GM21529 (cell line): ENCODE measurements around the gene FGGY.
"Not testable (repeated sequence)": the region's sequence is repeated elsewhere in the genome, so short reads cannot be mapped to it uniquely, and the experiment has no call there.

Experiments used
- ATAC-seq: cut with Tn5 transposase; IDR thresholded peaks from one replicate; pipeline ENCODE4 v1.9.1; 2021; ENCODE audit not compliant: unreplicated experiment

FGGY gene

GRCh38 chr1:59285691-59286090 is 11.2 kb upstream of the FGGY start:
- ATAC-seq: no peak

- ATAC-seq: no peak
Observed at GRCh38 chr1:59288046-59288445, 8.8 kb upstream of the FGGY start.

DNA sequence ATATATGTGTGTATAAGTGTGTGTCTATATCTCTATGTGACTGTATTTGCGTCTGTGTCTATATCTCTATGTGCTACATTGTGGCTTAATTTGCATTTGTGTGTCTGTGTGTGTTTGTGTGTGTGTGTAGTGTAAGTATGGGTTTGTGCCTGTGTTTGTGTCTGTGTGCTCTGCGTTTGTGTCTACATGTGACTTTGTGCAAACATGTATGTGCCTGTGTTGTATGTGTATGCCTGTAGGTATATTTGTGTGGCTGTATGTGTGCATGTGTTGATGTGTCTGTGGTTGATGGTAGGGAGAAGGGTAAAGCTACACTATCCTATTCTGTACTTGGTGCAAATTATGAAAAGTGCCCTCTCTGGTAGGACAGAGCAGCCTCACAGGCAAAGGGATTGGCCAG is 7.3 kb upstream of the FGGY start:
- ATAC-seq: no peak

DNA sequence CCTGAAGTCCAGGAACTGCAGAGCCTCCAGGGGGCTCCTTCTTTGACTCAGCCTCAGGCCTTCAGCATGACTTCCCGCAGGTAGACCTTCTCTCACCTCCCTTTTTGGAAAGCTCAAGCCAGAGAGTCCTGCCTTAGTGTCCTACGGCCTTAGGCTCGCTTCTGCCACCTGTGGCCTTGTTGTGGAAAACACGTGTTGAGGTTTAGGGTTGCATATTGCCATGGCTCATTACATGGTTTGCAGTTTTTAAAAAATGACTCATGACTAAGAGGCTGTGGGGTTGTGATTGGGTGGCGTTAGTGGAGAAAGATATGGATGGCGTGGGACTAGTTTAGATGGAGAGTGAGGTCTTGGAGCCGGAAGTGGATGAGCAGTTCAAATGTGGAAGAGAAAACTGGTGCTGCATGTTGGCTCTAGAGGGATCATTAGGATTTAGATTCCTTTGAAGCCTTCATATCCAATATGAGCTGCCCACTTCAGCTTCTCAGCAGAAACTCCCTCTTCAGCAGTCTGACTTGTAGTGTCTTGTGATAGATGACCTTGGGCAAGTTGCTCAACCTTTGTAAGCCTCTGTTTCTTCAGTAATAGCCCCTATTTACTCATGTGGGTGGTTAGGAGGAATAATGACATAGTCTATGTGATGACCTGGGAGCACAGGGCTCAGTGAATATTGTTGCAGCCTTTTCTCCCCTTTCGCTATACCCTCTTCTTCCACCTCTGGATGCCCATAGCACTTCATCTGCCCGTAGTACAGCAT is 6.5 kb upstream of the FGGY start:
- ATAC-seq: peak; percentile 73

GRCh38 chr1:59291561-59291960 is 5.3 kb upstream of the FGGY start:
- ATAC-seq: no peak

- ATAC-seq: peak; percentile 35
Observed at GRCh38 chr1:59292562-59292961, 4.3 kb upstream of the FGGY start.

DNA sequence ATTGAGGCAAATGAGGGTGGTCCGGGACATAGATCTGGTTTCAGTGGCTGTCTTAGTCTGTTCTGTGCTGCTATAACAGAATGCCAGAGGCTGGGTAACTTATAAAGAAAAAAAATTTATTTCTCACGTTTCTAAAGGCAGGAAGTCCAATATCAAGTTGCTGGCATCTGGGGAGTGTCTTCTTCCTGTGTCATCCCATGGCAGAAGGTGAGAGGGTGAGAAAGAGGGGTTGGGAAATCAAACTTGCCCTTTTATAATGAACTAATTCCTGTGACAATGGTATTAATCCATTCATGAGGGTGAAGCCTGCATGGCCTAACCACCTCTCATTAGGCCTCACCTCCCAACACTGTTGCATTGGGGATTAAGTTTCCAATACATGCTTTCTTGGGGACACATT is 3.7 kb upstream of the FGGY start:
- ATAC-seq: no peak

DNA sequence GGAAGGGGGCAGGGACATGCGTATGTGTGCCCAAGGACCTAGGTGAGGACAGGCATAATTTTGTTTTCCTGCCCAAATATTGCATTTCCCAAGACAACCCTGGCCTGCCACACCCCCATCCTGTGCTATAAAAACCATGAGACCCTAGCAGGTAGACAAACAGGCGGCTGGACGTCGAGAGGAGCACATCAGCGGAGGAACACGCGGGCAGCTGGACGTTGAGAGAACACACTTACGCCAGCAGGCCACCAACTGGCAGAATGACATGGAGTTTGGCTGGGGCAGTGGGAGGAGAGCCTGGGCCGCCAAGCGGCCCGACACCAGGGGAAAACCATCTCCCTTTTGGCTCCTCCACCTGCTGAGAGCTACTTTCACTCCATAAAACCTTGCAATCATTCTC is 3.0 kb upstream of the FGGY start:
- no peak for ATAC-seq

GRCh38 chr1:59294423-59294822 is 2.5 kb upstream of the FGGY start:
- no peak for ATAC-seq

DNA sequence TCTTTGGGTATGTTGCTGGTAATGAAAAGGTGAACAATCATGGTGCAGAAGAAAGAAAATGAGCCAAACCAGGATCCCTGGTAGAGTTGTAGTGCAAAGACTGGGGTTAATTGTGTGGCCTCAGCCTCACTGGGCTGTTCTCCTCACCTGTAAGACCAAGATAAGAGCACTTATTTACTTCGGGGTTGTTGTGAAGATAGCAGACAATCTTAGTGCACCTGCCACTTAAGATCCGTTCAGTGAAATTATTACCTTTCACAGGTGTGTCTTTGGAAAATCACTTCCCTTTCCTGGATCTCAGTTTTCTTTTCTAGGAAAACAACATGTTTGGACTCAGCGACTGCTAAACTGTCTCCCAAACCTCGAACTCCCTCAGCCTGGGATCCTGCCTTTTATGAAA is 1.3 kb upstream of the FGGY start:
- no peak for ATAC-seq

- ATAC-seq: no peak
Observed at GRCh38 chr1:59298026-59298583, 1.2 kb downstream of the FGGY start.

- ATAC-seq: no peak
Observed at GRCh38 chr1:59298710-59299346, 1.9 kb downstream of the FGGY start.

GRCh38 chr1:59299670-59300069 is 2.8 kb downstream of the FGGY start:
- ATAC-seq: not testable (repeated sequence)

DNA sequence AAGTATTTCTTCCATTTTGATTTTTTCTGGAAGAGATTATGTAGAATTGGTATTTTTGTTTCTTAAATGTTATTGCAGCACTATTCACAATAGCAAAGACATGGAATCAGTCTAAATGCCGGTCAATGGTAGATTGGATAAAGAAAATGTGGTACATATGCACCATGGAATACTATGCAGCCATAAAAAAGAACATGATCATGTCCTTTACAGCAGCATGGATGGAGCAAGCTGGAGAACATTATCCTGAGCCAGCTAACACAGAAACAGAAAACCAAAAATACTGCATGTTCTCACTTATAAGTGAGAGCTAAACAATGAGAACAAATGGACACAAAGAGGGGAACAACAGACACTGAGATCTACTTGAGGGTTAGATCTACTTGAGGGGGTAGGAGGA is 5.4 kb downstream of the FGGY start:
- no peak for ATAC-seq

DNA sequence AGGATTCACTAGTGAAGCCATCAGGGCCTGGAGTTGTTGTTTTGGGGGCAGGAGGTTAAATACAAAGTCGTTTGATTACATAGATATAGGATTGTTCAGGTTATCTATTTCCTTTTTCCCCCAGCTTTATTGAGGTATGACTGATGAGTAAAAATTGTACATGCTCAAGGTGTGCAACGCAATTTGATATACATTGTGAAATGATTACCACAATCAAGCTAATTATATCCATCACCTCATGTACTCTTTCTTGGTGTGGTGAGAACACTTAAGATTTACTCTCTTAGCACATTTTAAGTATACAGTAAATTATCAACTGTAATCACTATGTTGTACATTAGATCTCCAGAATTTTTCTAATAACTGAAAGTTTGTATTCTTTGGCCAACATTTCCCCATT is 6.0 kb downstream of the FGGY start:
- ATAC-seq: no peak

- ATAC-seq: no peak
Observed at GRCh38 chr1:59305188-59305587, 8.3 kb downstream of the FGGY start.

DNA sequence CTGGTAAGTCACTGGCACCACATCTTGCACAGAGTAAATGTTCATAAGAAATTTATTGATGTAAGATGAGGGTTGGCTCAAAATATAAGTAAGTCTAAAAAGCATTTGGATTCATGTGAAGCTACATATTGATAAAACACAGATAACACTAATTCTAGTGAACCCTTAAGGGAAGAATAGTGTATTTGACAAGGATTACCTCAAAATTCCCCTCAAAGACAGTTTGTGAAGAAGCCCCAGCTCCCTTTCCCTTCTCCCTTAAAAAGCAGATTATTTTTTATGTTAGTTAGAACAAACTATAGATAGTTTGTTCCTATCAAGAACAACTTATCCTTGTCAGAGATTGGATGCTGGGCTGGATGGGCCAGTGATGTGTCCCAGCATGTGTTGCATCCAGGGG is 10.7 kb downstream of the FGGY start:
- ATAC-seq: no peak

DNA sequence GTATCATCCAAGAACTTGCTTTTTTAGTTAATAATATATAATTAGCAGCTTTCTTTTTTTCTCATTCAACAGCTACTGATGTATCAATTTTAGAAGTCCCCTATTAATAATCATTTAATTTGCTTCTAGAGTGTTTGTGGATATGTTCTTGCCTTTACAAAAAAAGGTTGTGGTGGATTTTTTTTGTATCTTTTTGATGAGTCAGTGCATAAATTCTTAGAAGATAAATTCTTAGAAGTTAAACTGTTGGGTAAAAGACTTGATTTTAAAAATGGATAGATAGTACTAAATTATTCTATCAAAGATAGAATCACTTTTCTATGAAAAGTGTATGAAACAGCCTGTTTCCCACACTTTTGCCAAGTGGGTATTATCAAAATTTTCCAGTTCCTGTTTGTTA is 11.9 kb downstream of the FGGY start:
- ATAC-seq: no peak

GRCh38 chr1:59309392-59309791 is 12.5 kb downstream of the FGGY start:
- ATAC-seq: no peak

- ATAC-seq: no peak
Observed at GRCh38 chr1:59309795-59310548, 13.1 kb downstream of the FGGY start.

- no peak for ATAC-seq
Observed at GRCh38 chr1:59310549-59311250, 13.8 kb downstream of the FGGY start.
